Measurements from ENCODE around the gene PPP2R3B. TPM values are rescaled to one million over a fixed set of nuclear protein-coding genes. Genes with fewer than 3 reads are reported as not detected.
"Not testable (repeated sequence)": the region's sequence is repeated elsewhere in the genome, so short reads cannot be mapped to it uniquely, and the experiment has no call there.

The PPP2R3B gene
- total RNA-seq, 4 donors from 2014 or later: 7.8 to 27.9 (median 11.6) TPM

GRCh38 chrX:418927-419729 is 32.4 kb upstream of the PPP2R3B start:
- Histone ChIP-seq H3K4me1 (no peaks in the 10 kb centered on the region), H3K27me3 (no peaks in the 10 kb centered on the region), H3K9me3 (no peaks in the 10 kb centered on the region), H3K36me3 (no peaks in the 10 kb centered on the region), H3K4me3 (no peak overlapping the region), H3K27ac (no peak overlapping the region)
- intact Hi-C loops (cut with DNase I; ENCODE audit: low total_unique reads): no loop called here
- in situ Hi-C loops (cut with MboI; ENCODE audit: low pct_ligation_motif_present in 1 of 4, low pct_unique_long_range_greater_than_20kb in 1 of 4, low sequenced_read_pairs in 3 of 4): no loop called here
- 79 to 88% methylated on average over 2 to 54 of the region's 55 CpGs for WGBS, 2 donors (ENCODE audit: low coverage in 1 of 2)
- no peak for TF ChIP-seq EP300 (IDR thresholded peaks at IDR 0.05; ENCODE audit: low read depth)
- no peak for DNase-seq

- H3K9me3 ChIP-seq; H3K27me3 ChIP-seq; DNase-seq; H3K27ac ChIP-seq; H3K36me3 ChIP-seq; H3K4me3 ChIP-seq; intact Hi-C loops (cut with DNase I; ENCODE audit: low total_unique reads); H3K4me1 ChIP-seq; in situ Hi-C loops (cut with MboI; ENCODE audit: low pct_ligation_motif_present in 1 of 4, low pct_unique_long_range_greater_than_20kb in 1 of 4, low sequenced_read_pairs in 3 of 4): not testable (repeated sequence)
- WGBS, 2 donors (ENCODE audit: low coverage in 1 of 2): 80 to 91% methylated on average over 1 to 5 of the region's 5 CpGs
Observed at GRCh38 chrX:415498-415897, 28.8 kb upstream of the PPP2R3B start.

GRCh38 chrX:413322-414201 is 26.9 kb upstream of the PPP2R3B start:
- Histone ChIP-seq H3K9me3 (no peaks in the 10 kb centered on the region), H3K4me3 (peak overlapping the region in 2 of 4 donors; percentile 6 to 11), H3K27ac (no peak overlapping the region), H3K36me3 (no peaks in the 10 kb centered on the region), H3K27me3 (peaks cover 5% of the 10 kb centered on the region), H3K4me1 (no peaks in the 10 kb centered on the region)
- in situ Hi-C loops (cut with MboI; ENCODE audit: low pct_ligation_motif_present in 1 of 4, low pct_unique_long_range_greater_than_20kb in 1 of 4, low sequenced_read_pairs in 3 of 4): no loop called here
- 50 to 84% methylated on average over 3 to 40 of the region's 47 CpGs for WGBS, 2 donors (ENCODE audit: low coverage in 1 of 2)
- intact Hi-C loops (cut with DNase I; ENCODE audit: low total_unique reads): no loop called here
- no peak for DNase-seq
- TF ChIP-seq CTCF (IDR thresholded peaks at IDR 0.05) (no peak), POLR2AphosphoS5 (IDR thresholded peaks at IDR 0.05) (no peak), POLR2A (IDR thresholded peaks at IDR 0.05) (no peak), EP300 (IDR thresholded peaks at IDR 0.05; ENCODE audit: low read depth) (no peak)

GRCh38 chrX:410296-410695 is 23.6 kb upstream of the PPP2R3B start:
- in situ Hi-C loops (cut with MboI; ENCODE audit: low pct_ligation_motif_present in 1 of 4, low pct_unique_long_range_greater_than_20kb in 1 of 4, low sequenced_read_pairs in 3 of 4): no loop called here
- Histone ChIP-seq H3K4me1 (no peaks in the 10 kb centered on the region), H3K27ac (no peak overlapping the region), H3K4me3 (no peak overlapping the region), H3K9me3 (no peaks in the 10 kb centered on the region), H3K36me3 (no peaks in the 10 kb centered on the region), H3K27me3 (peaks cover 5% of the 10 kb centered on the region)
- DNase-seq: no peak
- 97% methylated on average over 17 of the region's 17 CpGs; no CpG with 5 or more reads in 1 of the 2 donors for WGBS, 2 donors (ENCODE audit: low coverage in 1 of 2)
- intact Hi-C loops (cut with DNase I; ENCODE audit: low total_unique reads): no loop called here
- no peak for TF ChIP-seq CTCF (IDR thresholded peaks at IDR 0.05)
- no peak for TF ChIP-seq POLR2AphosphoS5 (IDR thresholded peaks at IDR 0.05)

- intact Hi-C loops (cut with DNase I; ENCODE audit: low total_unique reads): no loop called here
- Histone ChIP-seq H3K36me3 (no peaks in the 10 kb centered on the region), H3K4me3 (no peak overlapping the region), H3K9me3 (no peaks in the 10 kb centered on the region), H3K4me1 (no peaks in the 10 kb centered on the region), H3K27me3 (no peaks in the 10 kb centered on the region), H3K27ac (no peak overlapping the region)
- WGBS, 2 donors (ENCODE audit: low coverage in 1 of 2): 76 to 88% methylated on average over 4 to 5 of the region's 5 CpGs
- in situ Hi-C loops (cut with MboI; ENCODE audit: low pct_ligation_motif_present in 1 of 4, low pct_unique_long_range_greater_than_20kb in 1 of 4, low sequenced_read_pairs in 3 of 4): no loop called here
- no peak for DNase-seq
- TF ChIP-seq POLR2A (IDR thresholded peaks at IDR 0.05) (no peak), EP300 (IDR thresholded peaks at IDR 0.05; ENCODE audit: low read depth) (no peak), CTCF (IDR thresholded peaks at IDR 0.05) (no peak)
Observed at GRCh38 chrX:405149-405548, 18.4 kb upstream of the PPP2R3B start.
